GM21423 (cell line): ENCODE results near the gene PPM1M.
"Not testable (repeated sequence)": the region's sequence is repeated elsewhere in the genome, so short reads cannot be mapped to it uniquely, and the experiment has no call there.

Source experiments
- ATAC-seq: cut with Tn5 transposase; IDR thresholded peaks from one replicate; pipeline ENCODE4 v1.9.1; 2021; ENCODE audit warnings: mild to moderate bottlenecking, moderate library complexity; ENCODE audit not compliant: unreplicated experiment

The PPM1M gene

DNA sequence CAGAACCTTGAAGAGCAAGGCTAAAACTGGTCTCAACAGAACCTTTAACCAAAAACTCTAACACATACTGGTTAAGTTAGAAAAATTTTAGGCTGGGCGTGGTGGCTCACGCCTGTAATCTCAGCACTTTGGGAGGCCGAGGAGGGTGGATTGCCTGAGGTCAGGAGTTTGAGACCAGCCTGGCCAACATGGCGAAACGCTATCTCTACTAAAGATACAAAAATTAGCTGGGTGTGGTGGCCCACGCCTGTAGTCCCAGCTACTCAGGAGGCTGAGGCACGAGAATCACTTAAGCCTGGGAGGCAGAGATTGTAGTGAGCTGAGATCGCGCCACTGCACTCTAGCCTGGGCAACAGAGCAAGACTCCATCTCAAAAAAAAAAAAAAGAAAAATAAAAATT is 26.6 kb downstream of the PPM1M start:
- not testable (repeated sequence) for ATAC-seq

- ATAC-seq: no peak
These were observed 27.3 kb downstream of the PPM1M start for GRCh38 chr3:52272831-52273230.

DNA sequence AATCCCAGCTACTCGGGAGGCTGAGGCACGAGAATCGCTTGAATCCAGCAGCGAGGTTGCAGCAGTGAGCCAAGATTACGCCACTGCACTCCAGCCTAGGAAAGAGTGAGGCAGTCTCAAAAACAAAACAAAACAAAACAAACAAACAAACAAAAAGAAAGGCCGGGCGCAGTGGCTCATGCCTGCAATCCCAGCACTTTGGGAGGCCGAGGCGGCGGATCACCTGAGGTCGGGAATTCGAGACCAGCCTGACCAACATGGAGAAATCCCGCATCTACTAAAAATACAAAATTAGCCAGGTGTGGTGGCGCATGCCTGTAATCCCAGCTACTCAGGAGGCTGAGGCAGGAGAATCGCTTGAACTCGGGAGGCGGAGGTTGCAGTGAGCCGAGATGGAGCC is 29.2 kb downstream of the PPM1M start:
- not testable (repeated sequence) for ATAC-seq

DNA sequence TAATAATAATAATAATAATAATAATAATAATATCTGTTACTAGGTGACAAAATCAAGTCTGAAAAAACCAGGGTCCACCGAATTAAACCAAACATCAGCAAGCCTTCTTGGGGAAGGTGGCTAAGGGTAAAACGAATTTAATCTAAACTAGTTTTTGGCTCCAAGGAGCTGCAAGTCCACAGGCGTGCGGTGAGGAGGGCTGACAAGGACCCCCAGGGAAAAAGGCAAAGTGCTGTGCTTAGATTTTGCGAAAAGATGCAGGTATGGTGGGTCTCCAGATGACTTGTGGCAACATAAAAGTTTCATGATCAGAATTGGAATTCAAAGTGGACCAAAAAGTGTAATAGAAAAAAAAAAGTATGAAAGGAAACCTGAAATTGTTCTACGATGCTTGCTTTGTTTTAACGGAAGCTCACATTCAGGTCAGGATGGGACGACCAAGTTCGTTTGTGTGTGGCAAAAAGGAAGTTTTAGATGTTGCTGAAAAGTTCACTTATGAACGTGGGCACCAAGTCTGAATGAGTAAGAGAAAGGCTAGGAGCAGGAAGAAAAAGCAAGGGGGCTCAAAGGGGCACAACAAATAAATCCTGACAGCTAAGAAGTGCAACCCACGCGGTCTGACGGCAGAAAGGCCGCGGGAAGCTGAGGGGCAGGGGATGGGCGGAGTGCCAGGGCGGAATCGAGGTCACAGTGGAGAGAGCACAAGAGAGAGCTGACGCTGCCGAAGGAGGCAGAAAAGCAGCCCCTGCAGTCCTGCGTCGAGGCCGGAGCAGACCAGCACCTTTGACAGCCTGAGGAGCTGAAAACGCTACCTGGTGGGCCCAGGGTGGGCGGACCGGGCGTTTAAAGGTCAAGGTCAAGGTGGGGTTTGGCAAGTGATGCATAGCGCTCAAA is 31.8 kb downstream of the PPM1M start:
- no peak for ATAC-seq

GRCh38 chr3:52277972-52278509 is 32.5 kb downstream of the PPM1M start:
- peak; percentile 56 for ATAC-seq

GRCh38 chr3:52278510-52279069 is 33.0 kb downstream of the PPM1M start, which contains the start of gene WDR82:
Gene WDR82 (minus strand): TSS chr3:52278649. CDS start chr3:52278361, 288 bp downstream.
- ATAC-seq: peak; percentile 79

DNA sequence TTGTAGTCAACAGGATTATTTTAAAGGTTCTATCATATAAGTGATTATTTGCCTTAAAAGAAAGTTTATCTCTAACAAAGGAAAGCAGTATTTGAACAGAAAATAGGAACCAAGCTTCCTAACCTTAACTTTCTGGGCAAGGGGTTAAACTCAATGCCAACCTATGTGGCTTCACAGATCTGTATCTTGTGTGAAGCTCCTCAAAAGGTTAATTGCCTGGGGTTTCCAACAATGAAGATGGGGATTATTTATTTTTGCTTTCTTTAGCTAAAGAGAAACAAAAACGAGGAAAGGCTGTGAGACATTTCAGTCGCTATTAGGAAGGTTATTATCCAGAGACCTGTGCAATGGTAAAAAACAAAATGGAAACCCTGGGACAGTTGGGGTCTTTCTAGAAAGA is 34.0 kb downstream of the PPM1M start:
- ATAC-seq: no peak

GRCh38 chr3:52280050-52280461 is 34.5 kb downstream of the PPM1M start:
- no peak for ATAC-seq

- no peak for ATAC-seq
These were observed 36.6 kb downstream of the PPM1M start for GRCh38 chr3:52281981-52282801.

- ATAC-seq: no peak
These were observed 37.7 kb downstream of the PPM1M start for GRCh38 chr3:52283306-52283705.

DNA sequence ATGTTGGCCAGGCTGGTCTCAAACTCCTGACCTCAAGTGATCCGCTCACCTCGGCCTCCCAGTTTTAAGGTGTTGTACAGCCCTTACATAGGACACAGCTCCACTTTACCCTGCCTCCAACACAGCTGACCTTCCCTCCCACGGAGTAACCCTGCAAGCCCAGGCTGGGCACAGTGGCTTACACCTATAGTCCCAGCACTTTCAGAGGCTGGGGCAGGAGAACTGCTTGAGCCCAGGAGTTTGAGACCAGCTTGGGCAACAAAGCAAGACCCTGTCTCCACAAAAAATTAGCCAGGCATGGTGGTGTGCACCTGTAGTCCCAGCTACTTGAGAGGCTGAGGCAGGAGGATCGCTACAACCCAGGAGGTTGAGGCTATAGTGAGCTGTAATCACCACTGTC is 38.5 kb downstream of the PPM1M start:
- ATAC-seq: not testable (repeated sequence)

- ATAC-seq: no peak
These were observed 41.2 kb downstream of the PPM1M start for GRCh38 chr3:52286777-52287110.

DNA sequence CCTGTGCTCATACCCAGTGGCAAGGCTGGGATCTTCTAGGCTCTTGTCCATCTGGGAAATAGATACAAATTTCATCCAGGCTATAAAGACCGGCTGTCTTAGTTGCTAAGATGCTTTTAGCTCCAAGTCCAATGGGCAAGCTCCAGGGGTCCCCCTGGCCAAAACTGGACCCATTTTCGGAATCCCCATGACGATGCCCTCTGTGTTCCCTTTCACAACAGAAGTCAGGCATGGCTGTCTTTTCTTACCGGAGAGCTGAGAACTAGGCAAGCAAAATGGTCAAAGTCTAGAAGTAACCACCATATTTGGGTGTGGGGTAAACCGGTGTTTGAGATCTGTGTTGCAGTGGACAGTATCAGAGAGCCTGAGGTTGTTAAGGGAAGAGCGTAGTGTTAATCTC is 43.1 kb downstream of the PPM1M start:
- ATAC-seq: no peak

DNA sequence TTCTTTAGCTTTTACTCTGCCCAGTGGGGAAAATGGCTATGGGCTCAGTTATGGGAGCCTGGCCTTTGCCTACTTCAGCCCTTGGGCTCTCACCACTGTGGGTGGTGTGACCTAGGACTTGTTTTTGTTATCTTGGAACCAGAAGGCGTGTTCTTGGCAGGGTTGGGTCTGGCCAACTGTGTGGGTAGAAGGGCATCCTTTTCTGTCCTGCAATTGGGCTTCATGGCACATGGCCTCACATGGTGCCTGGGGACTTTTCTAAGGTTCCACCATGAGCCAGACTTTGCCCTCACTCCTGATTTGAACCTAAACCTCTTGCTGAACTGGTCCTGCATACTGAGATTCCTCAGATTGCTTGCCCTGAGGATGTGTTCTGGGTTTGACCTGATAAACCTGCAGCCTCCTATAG is 43.8 kb downstream of the PPM1M start:
- no peak for ATAC-seq

- ATAC-seq: no peak
These were observed 44.4 kb downstream of the PPM1M start for GRCh38 chr3:52289747-52290595.

GRCh38 chr3:52290596-52291507 is 45.3 kb downstream of the PPM1M start:
- no peak for ATAC-seq

DNA sequence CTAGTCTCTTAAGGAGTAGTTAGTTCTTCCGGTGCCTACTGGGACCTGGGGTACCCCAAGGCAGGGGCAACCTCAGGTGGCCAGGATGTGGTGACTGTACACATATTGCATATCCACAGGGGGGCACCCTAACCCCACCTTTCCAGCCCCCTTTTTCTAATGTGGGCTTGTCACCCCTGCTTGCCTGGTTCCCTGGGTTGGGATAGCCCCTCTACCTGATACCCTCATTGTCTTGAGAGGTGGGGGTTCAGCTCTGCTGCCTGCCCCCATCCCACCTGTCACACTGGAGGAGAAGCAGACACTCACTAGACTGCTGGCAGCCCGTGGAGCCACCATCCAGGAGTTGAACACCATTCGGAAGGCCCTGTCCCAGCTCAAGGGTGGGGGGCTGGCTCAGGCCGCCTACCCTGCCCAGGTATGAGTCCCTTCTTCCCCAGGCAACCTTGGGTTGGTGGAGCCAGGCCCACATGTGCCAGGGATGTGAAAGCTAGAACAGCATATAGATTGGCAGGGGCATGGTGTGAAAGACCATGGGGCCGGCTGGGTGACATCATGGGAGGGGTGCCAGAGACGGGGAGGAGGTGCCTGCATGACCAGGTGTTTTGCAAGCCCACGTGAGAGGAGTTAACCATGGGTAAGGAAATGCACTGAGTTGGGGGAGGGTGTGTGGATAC is 46.1 kb downstream of the PPM1M start:
- no peak for ATAC-seq

GRCh38 chr3:52292247-52293065 is 46.9 kb downstream of the PPM1M start:
- ATAC-seq: no peak
